CD4-positive, alpha-beta T cell (primary cell): Measurements from ENCODE around the gene SP6. TPM values are rescaled to one million over a fixed set of nuclear protein-coding genes. Genes with fewer than 3 reads are reported as not detected.

Experiments used
- ATAC-seq: fragments of 200-7000 bp; cut with Tn5 transposase; one replicate; pipeline ENCODE4 v1.10.0; 2022; ENCODE audit warnings: mild to moderate bottlenecking; ENCODE audit not compliant: poor library complexity
- CTCF ChIA-PET: fragments of 350-600 bp; sonication (Branson Sonifier 250); formaldehyde crosslinking; loops from one replicate; lab custom pipeline; 2021; ENCODE audit warnings: antibody characterized with exemption, inconsistent platforms; lab: Charles Lee
- POLR2A ChIA-PET: fragments of 350-600 bp; sonication (Branson Sonifier 250); formaldehyde crosslinking; loops from one replicate; lab custom pipeline; 2021; ENCODE audit warnings: antibody characterized with exemption, inconsistent platforms; lab: Charles Lee
- DNase-seq, 14 experiments: peaks; one replicate each; pipeline ENCODE4 v3.0.0-alpha.2; 2013 to 2020; ENCODE audit warnings: mixed read lengths in 2 of 14
- H3K27ac ChIP-seq, 2 donors: one replicate each; pipeline versions ENCODE4 v1.5.1 to v1.7.0; 2013; ENCODE audit warnings: low read length in 2 of 2, low read depth in 1 of 2, mild to moderate bottlenecking in 1 of 2
- H3K27me3 ChIP-seq, 2 experiments: 1 replicate in 1 of 2; 2 replicates in 1 of 2; pipeline versions ENCODE4 v1.6.1 to v1.7.0; 2013; ENCODE audit warnings: low read length in 2 of 2, control low read depth in 1 of 2, mild to moderate bottlenecking in 1 of 2, moderate library complexity in 1 of 2; ENCODE audit not compliant: insufficient read depth in 2 of 2, control insufficient read depth in 1 of 2
- H3K36me3 ChIP-seq: one replicate; pipeline ENCODE4 v1.6.1; 2013; ENCODE audit warnings: low read length, control low read depth; ENCODE audit not compliant: insufficient read depth
- H3K4me1 ChIP-seq: one replicate; pipeline ENCODE4 v1.6.1; 2013; ENCODE audit warnings: low read length, control low read depth; ENCODE audit not compliant: insufficient read depth
- H3K4me3 ChIP-seq: one replicate; pipeline ENCODE4 v1.5.1; 2013; ENCODE audit warnings: mild to moderate bottlenecking, low read length, moderate library complexity
- H3K9me3 ChIP-seq, 2 experiments: 1 replicate in 1 of 2; 2 replicates in 1 of 2; pipeline versions ENCODE4 v1.6.1 to v1.7.0; 2013; ENCODE audit warnings: low read length in 2 of 2, mild to moderate bottlenecking in 2 of 2, control low read depth in 1 of 2, moderate library complexity in 1 of 2; ENCODE audit not compliant: control insufficient read depth in 1 of 2, insufficient read depth in 1 of 2
- H3K27ac Mint-ChIP-seq: one replicate; pipeline ENCODE4 v1.8.0; 2020; ENCODE audit warnings: mixed read lengths
- H3K27me3 Mint-ChIP-seq: one replicate; pipeline ENCODE4 v1.8.0; 2021; ENCODE audit warnings: mixed read lengths
- H3K36me3 Mint-ChIP-seq: one replicate; pipeline ENCODE4 v1.8.0; 2021; ENCODE audit warnings: low read depth, mixed read lengths
- H3K4me1 Mint-ChIP-seq: one replicate; pipeline ENCODE4 v1.8.0; 2021; ENCODE audit warnings: low read depth, mixed read lengths
- H3K4me3 Mint-ChIP-seq: one replicate; pipeline ENCODE4 v1.8.0; 2020; ENCODE audit warnings: mild to moderate bottlenecking, mixed read lengths
- H3K9me3 Mint-ChIP-seq: one replicate; pipeline ENCODE4 v1.8.0; 2020; ENCODE audit warnings: mixed read lengths
- CTCF ChIP-seq: fragments of 200-600 bp; IDR thresholded peaks from one replicate; pipeline ENCODE4 v1.8.0; 2022; ENCODE audit warnings: antibody characterized with exemption, mild to moderate bottlenecking
- intact Hi-C, 2 experiments: fragments of 100-400 bp; cut with DNase I in 1 of 2; cut with micrococcal nuclease in 1 of 2; formaldehyde crosslinking; loops; one replicate each; pipeline versions ENCODE4 v1.15.1 to v1.9.0; 2023 to 2025; cut with DNase I, micrococcal nuclease
- total RNA-seq, 174 experiments: library from RNA in 2 of 174; stranded (reverse) in 2 of 174; gene quantifications; one replicate each; pipeline ENCODE4 v1.2.3 and lab custom pipeline; 2021 to 2026

The SP6 gene
- total RNA-seq, 2 experiments from 2014 or later, result 0.17 to 0.27 TPM

DNA sequence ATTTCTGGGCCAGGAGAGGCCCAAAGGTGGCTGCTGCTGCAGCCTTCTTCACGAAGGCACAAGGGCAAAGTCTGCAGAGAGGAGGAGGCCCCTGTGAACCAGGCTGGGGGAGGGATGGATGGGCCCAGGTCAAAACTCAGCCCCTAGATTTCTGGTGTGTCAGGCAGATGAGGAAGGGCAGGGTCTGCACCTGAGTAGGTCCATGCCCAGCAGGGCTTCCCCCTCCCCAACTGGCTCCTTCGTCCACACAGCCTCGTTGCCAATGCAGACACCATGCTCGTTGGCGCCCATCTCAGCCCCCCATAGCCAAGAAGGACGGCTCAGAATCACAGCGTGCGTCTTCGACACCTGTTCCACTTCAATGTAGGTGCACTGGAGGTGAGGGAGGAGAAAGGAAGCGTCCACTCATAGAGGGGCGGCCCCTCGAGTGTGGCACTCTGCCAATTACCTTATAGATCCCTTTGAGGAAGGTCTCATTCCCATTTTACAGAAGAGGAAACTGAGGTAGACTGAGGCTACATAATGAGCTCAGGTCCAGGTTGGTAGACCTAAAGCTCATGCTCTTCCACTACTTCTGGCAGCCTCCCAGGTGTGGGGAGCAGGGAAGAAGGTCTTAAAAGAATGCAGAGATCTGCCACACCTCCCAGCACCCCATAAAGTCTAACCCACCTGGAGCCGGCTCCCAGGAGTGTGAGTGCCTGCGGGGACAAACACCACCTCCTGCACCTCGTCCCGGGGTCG lies 10.8 kb downstream of the SP6 start:
- peaks cover 34% of the 10 kb centered on the region for H3K4me1 Mint-ChIP-seq
- peaks cover 19% of the 10 kb centered on the region for H3K36me3 ChIP-seq
- ChIA-PET POLR2A (interaction anchor here (0.8 to 4.6 kb wide), 8 partner anchors 8 to 131 kb away, joined by 4 to 46 read pairs (median 6); partner anchors contain the start of genes CDK5RAP3, LRRC46, MRPL10 and OSBPL7), CTCF (interaction anchor here (0.9 to 2.4 kb wide), 6 partner anchors 9 to 131 kb away, joined by 6 to 66 read pairs (median 14); partner anchors contain the start of genes CDK5RAP3, LRRC46, MRPL10 and OSBPL7)
- peaks cover 15% of the 10 kb centered on the region for H3K27me3 Mint-ChIP-seq
- H3K4me3 Mint-ChIP-seq, result peak overlapping the region; percentile 94
- no peak overlapping the region for H3K27ac ChIP-seq
- peaks cover 10 to 11% of the 10 kb centered on the region in 2 experiments for H3K27me3 ChIP-seq
- DNase-seq (no peak), ATAC-seq (no peak)
- H3K9me3 ChIP-seq, result no peaks in the 10 kb centered on the region
- intact Hi-C loops, result loop anchor here (2.0 to 10.0 kb wide), 3 partner anchors 131 to 775 kb away; partner anchors contain the start of genes CDK5RAP3 (in 1 of the 2), HOXB7 (in 1 of the 2) and HOXB8 (in 1 of the 2)
- H3K4me3 ChIP-seq, result peak overlapping the region; percentile 73
- no peaks in the 10 kb centered on the region for H3K36me3 Mint-ChIP-seq
- H3K9me3 Mint-ChIP-seq, result no peaks in the 10 kb centered on the region
- H3K4me1 ChIP-seq, result peaks cover 46% of the 10 kb centered on the region
- no peak overlapping the region for H3K27ac Mint-ChIP-seq
- TF ChIP-seq CTCF, result no peak

GRCh38 chr17:47839071-47839470 lies 11.9 kb downstream of the SP6 start:
- H3K27me3 ChIP-seq, result peaks cover 0 to 2% of the 10 kb centered on the region in 2 experiments
- H3K4me1 Mint-ChIP-seq, result peaks cover 45% of the 10 kb centered on the region
- peak overlapping the region; percentile 48 for H3K4me3 Mint-ChIP-seq
- no peaks in the 10 kb centered on the region for H3K9me3 Mint-ChIP-seq
- no peak for TF ChIP-seq CTCF
- ChIA-PET POLR2A (interaction anchor here (3.4 kb wide), 1 partner anchor 7 kb away, joined by 22 read pairs; the partner anchor contains the start of genes LRRC46 and MRPL10), CTCF (no interaction called here)
- no peak for DNase-seq
- peaks cover 4% of the 10 kb centered on the region for H3K27me3 Mint-ChIP-seq
- intact Hi-C loops, result loop anchor here in 1 of 2 experiments (10.0 kb wide), 1 partner anchor 266 kb away; the partner anchor contains the start of genes CBX1 and SNX11
- peaks cover 19% of the 10 kb centered on the region for H3K36me3 ChIP-seq
- H3K36me3 Mint-ChIP-seq, result no peaks in the 10 kb centered on the region
- H3K27ac ChIP-seq, result no peak overlapping the region
- no peak overlapping the region for H3K27ac Mint-ChIP-seq
- no peak overlapping the region for H3K4me3 ChIP-seq
- ATAC-seq, result no peak
- peaks cover 57% of the 10 kb centered on the region for H3K4me1 ChIP-seq
- no peaks in the 10 kb centered on the region for H3K9me3 ChIP-seq

- Mint-ChIP-seq H3K9me3 (no peaks in the 10 kb centered on the region), H3K27ac (no peak overlapping the region), H3K4me3 (peak overlapping the region; percentile 48), H3K36me3 (no peaks in the 10 kb centered on the region), H3K4me1 (peaks cover 49% of the 10 kb centered on the region), H3K27me3 (peaks cover 4% of the 10 kb centered on the region)
- no peak for ATAC-seq
- no peak for DNase-seq
- H3K27ac ChIP-seq, result no peak overlapping the region
- TF ChIP-seq CTCF, result no peak
- peaks cover 61% of the 10 kb centered on the region for H3K4me1 ChIP-seq
- intact Hi-C loops, result loop anchor here in 1 of 2 experiments (10.0 kb wide), 1 partner anchor 266 kb away; the partner anchor contains the start of genes CBX1 and SNX11
- H3K4me3 ChIP-seq, result no peak overlapping the region
- H3K9me3 ChIP-seq, result no peaks in the 10 kb centered on the region
- peaks cover 19% of the 10 kb centered on the region for H3K36me3 ChIP-seq
- ChIA-PET CTCF (no interaction called here), POLR2A (interaction anchor here (3.4 kb wide), 1 partner anchor 7 kb away, joined by 22 read pairs; the partner anchor contains the start of genes LRRC46 and MRPL10)
- H3K27me3 ChIP-seq, result no peaks in the 10 kb centered on the region
Measured at GRCh38 chr17:47838636-47839035, 12.3 kb downstream of the SP6 start.
